ENCODE measurements around the gene EPHA7. TPM values are rescaled to one million over a fixed set of nuclear protein-coding genes. Genes with fewer than 3 reads are reported as not detected.

The EPHA7 gene
- total and polyA plus RNA-seq, 2 of the 4 experiments (the other 2 are of a cell fraction): not detected

DNA sequence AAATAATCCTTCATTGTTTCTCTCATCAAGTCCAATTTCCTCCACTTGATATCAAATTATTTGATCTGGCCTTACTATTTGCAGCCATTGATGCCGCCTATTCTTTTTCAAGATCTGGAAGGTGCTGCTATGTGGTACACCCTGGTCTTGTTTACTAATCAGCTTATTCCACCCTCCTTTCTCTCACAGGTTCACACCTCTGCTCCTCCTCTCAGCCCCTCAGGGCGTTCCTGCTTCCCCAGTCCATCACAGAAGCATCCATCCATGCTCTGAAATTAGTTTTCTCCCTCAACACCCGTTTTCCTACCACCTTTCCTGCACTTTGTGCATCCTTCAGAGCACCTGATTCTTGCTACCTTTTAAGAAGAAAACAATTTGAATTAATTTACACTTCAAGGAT, 183.6 kb downstream of the EPHA7 start:
- in situ Hi-C loops (cut with MboI; ENCODE audit: low sequenced_read_pairs): no loop called here

More for the DNA sequence above, 183.6 kb downstream of the EPHA7 start:
- TF ChIP-seq, protein P1, sequence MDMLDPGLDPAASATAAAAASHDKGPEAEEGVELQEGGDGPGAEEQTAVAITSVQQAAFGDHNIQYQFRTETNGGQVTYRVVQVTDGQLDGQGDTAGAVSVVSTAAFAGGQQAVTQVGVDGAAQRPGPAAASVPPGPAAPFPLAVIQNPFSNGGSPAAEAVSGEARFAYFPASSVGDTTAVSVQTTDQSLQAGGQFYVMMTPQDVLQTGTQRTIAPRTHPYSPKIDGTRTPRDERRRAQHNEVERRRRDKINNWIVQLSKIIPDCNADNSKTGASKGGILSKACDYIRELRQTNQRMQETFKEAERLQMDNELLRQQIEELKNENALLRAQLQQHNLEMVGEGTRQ (IDR thresholded peaks at IDR 0.05; ENCODE audit: low read depth, low read length): no peak
- TF ChIP-seq MAFK (IDR thresholded peaks at IDR 0.05; ENCODE audit: low read depth, low read length): no peak
- no peak for TF ChIP-seq MXI1 (IDR thresholded peaks at IDR 0.05; ENCODE audit: borderline replicate concordance, low read depth, low read length)
- TF ChIP-seq RFX5 (IDR thresholded peaks at IDR 0.05; ENCODE audit: low read depth, low read length): no peak
- TF ChIP-seq RCOR1 (IDR thresholded peaks at IDR 0.05; ENCODE audit: insufficient replicate concordance, low read length): no peak
- TF ChIP-seq FOS (IDR thresholded peaks at IDR 0.05; ENCODE audit: low read depth, low read length): no peak
- TF ChIP-seq, protein P2, sequence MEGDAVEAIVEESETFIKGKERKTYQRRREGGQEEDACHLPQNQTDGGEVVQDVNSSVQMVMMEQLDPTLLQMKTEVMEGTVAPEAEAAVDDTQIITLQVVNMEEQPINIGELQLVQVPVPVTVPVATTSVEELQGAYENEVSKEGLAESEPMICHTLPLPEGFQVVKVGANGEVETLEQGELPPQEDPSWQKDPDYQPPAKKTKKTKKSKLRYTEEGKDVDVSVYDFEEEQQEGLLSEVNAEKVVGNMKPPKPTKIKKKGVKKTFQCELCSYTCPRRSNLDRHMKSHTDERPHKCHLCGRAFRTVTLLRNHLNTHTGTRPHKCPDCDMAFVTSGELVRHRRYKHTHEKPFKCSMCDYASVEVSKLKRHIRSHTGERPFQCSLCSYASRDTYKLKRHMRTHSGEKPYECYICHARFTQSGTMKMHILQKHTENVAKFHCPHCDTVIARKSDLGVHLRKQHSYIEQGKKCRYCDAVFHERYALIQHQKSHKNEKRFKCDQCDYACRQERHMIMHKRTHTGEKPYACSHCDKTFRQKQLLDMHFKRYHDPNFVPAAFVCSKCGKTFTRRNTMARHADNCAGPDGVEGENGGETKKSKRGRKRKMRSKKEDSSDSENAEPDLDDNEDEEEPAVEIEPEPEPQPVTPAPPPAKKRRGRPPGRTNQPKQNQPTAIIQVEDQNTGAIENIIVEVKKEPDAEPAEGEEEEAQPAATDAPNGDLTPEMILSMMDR (conservative IDR thresholded peaks at IDR 0.05; ENCODE audit: low read depth, low read length): no peak
- no peak for TF ChIP-seq POLR2A (IDR thresholded peaks at IDR 0.05; ENCODE audit: low read depth, low read length)
- no peak for TF ChIP-seq NFE2L2 (IDR thresholded peaks at IDR 0.05; ENCODE audit: low read depth, low read length)
- no peak overlapping the region for H3K56ac ChIP-seq (ENCODE audit: extremely low read depth, insufficient read depth, low read length)
- ChIA-PET POLR2A (ENCODE audit: unreplicated experiment) (no interaction called here), CTCF (no interaction called here)
- H3K23ac ChIP-seq (ENCODE audit: low read depth, low read length): no peak overlapping the region
- H3K27me3 ChIP-seq (ENCODE audit: control insufficient read depth, insufficient read depth, low read length): no peaks in the 10 kb centered on the region
- H3K79me1 ChIP-seq (ENCODE audit: low read depth in 1 of 2, low read length in 2 of 2): no peaks in the 10 kb centered on the region
- no peak overlapping the region for H2AK5ac ChIP-seq (ENCODE audit: low read depth, low read length)
- no peak overlapping the region for H2BK15ac ChIP-seq (ENCODE audit: low read depth, low read length)
- no TSS peak for BruUV-seq (replicated peaks)
- H3K9ac ChIP-seq (ENCODE audit: low read depth, low read length): no peak overlapping the region
- H3K36me3 ChIP-seq (ENCODE audit: control insufficient read depth, insufficient read depth, low read length): no peaks in the 10 kb centered on the region
- 50% methylated on average over 2 of the region's 3 CpGs; no CpG with 5 or more reads in 1 of the 2 experiments for WGBS, 2 experiments (ENCODE audit: extremely low coverage in 2 of 2, insufficient read length in 1 of 2)
- H4K5ac ChIP-seq (ENCODE audit: low read depth, low read length): no peak overlapping the region
- H4K8ac ChIP-seq (ENCODE audit: low read depth in 2 of 2, low read length in 2 of 2): no peak overlapping the region
- H3K4me3 ChIP-seq (ENCODE audit: insufficient read depth, low read depth, low read length): no peak overlapping the region
- H3K9me3 ChIP-seq (ENCODE audit: control insufficient read depth, insufficient read depth, low read length): no peaks in the 10 kb centered on the region; the same call in 1 of the 2 replicates
- intact Hi-C loops (cut with micrococcal nuclease) (no loop called here), dilution Hi-C loops (cut with HindIII; ENCODE audit: low sequenced_read_pairs, unreplicated experiment) (no loop called here)
- no peak for DNase-seq
- no peak overlapping the region for H3K4ac ChIP-seq (ENCODE audit: low read depth, low read length)
- H3K4me2 ChIP-seq (ENCODE audit: low read depth, low read length): no peak overlapping the region
- H4K20me1 ChIP-seq (ENCODE audit: insufficient read depth, low read length): no peaks in the 10 kb centered on the region
- no peaks in the 10 kb centered on the region for H3K4me1 ChIP-seq (ENCODE audit: control insufficient read depth, insufficient read depth, low read length)
- H2BK20ac ChIP-seq (ENCODE audit: low read depth, low read length): no peak overlapping the region
- H2BK120ac ChIP-seq (ENCODE audit: low read depth, low read length): no peak overlapping the region
- no peak overlapping the region for H3K18ac ChIP-seq (ENCODE audit: low read depth, low read length)
- no peak overlapping the region for H4K91ac ChIP-seq (ENCODE audit: insufficient read depth, low read depth, low read length)
- H3K27ac ChIP-seq (ENCODE audit: insufficient read depth, low read length): no peak overlapping the region
- no peak for ATAC-seq (ENCODE audit: low read depth)
- no peak overlapping the region for H2AFZ ChIP-seq (replicated peaks; ENCODE audit: low read length, poor library complexity)
- no peak overlapping the region for H2AK9ac ChIP-seq (replicated peaks; ENCODE audit: low read depth, low read length, poor library complexity)
- H3K9me1 ChIP-seq (ENCODE audit: insufficient read depth, low read length): no peaks in the 10 kb centered on the region
- no peak overlapping the region for H2BK5ac ChIP-seq (ENCODE audit: low read depth, low read length, poor library complexity, severe bottlenecking)
- no peak overlapping the region for H3K14ac ChIP-seq (replicated peaks; ENCODE audit: low read depth, low read length)
